ENCODE data around the gene AR. TPM values are rescaled to one million over a fixed set of nuclear protein-coding genes. Genes with fewer than 3 reads are reported as not detected.

AR gene
- total and polyA plus RNA-seq, 2 experiments from 2014 or later, result 0.99 to 5.4 TPM

GRCh38 chrX:67732864-67733263 lies 189.0 kb downstream of the AR start:
- Histone ChIP-seq H3K79me2 (no peaks in the 10 kb centered on the region), H3K9me2 (replicated peaks; ENCODE audit: insufficient read depth) (no peaks in the 10 kb centered on the region), H2AFZ (no peak overlapping the region), H4K20me1 (ENCODE audit: insufficient read depth, poor library complexity, severe bottlenecking) (no peaks in the 10 kb centered on the region), H3K36me3 (replicated peaks; ENCODE audit: insufficient read depth, low read depth) (no peaks in the 10 kb centered on the region), H3K4me1 (ENCODE audit: insufficient read depth) (no peaks in the 10 kb centered on the region), H3K9me3 (ENCODE audit: low read depth) (no peaks in the 10 kb centered on the region), H3K27ac (no peak overlapping the region), H3K4me2 (no peak overlapping the region), H3K27me3 (no peaks in the 10 kb centered on the region), H3K4me3 (no peak overlapping the region)
- no peak for DNase-seq (ENCODE audit: low spot score)
- TF ChIP-seq EZH2phosphoT487 (IDR thresholded peaks at IDR 0.05; ENCODE audit: low read depth, severe bottlenecking, unreplicated experiment), result no peak
- WGBS (ENCODE audit: low lambda C conversion rate, missing lambda C conversion rate), result 77% methylated on average over 2 of the region's 2 CpGs

GRCh38 chrX:67734111-67734753 lies 190.4 kb downstream of the AR start:
- no peaks in the 10 kb centered on the region for H3K36me3 ChIP-seq (replicated peaks; ENCODE audit: insufficient read depth, low read depth)
- no peak for TF ChIP-seq EZH2phosphoT487 (IDR thresholded peaks at IDR 0.05; ENCODE audit: low read depth, severe bottlenecking, unreplicated experiment)
- TF ChIP-seq CTCF (IDR thresholded peaks at IDR 0.05; ENCODE audit: poor library complexity), result no peak
- H4K20me1 ChIP-seq (ENCODE audit: insufficient read depth, poor library complexity, severe bottlenecking), result no peaks in the 10 kb centered on the region
- no peak overlapping the region for H2AFZ ChIP-seq
- no peaks in the 10 kb centered on the region for H3K9me2 ChIP-seq (replicated peaks; ENCODE audit: insufficient read depth)
- H3K4me2 ChIP-seq, result no peak overlapping the region
- H3K4me1 ChIP-seq (ENCODE audit: insufficient read depth), result no peaks in the 10 kb centered on the region
- H3K27ac ChIP-seq, result no peak overlapping the region
- no peak overlapping the region for H3K4me3 ChIP-seq
- no peaks in the 10 kb centered on the region for H3K79me2 ChIP-seq
- 72% methylated on average over 2 of the region's 2 CpGs for WGBS (ENCODE audit: low lambda C conversion rate, missing lambda C conversion rate)
- H3K9me3 ChIP-seq (ENCODE audit: low read depth), result no peaks in the 10 kb centered on the region
- no peaks in the 10 kb centered on the region for H3K27me3 ChIP-seq
- DNase-seq (ENCODE audit: low spot score), result no peak

- H3K4me1 ChIP-seq (ENCODE audit: insufficient read depth), result no peaks in the 10 kb centered on the region
- H3K4me2 ChIP-seq, result no peak overlapping the region
- WGBS (ENCODE audit: low lambda C conversion rate, missing lambda C conversion rate), result 57% methylated on average over 2 of the region's 2 CpGs
- H2AFZ ChIP-seq, result no peak overlapping the region
- H4K20me1 ChIP-seq (ENCODE audit: insufficient read depth, poor library complexity, severe bottlenecking), result no peaks in the 10 kb centered on the region
- no peaks in the 10 kb centered on the region for H3K9me3 ChIP-seq (ENCODE audit: low read depth)
- H3K79me2 ChIP-seq, result no peaks in the 10 kb centered on the region
- no peak overlapping the region for H3K4me3 ChIP-seq
- no peaks in the 10 kb centered on the region for H3K36me3 ChIP-seq (replicated peaks; ENCODE audit: insufficient read depth, low read depth)
- no peaks in the 10 kb centered on the region for H3K9me2 ChIP-seq (replicated peaks; ENCODE audit: insufficient read depth)
- no peak for DNase-seq (ENCODE audit: low spot score)
- no peaks in the 10 kb centered on the region for H3K27me3 ChIP-seq
- TF ChIP-seq EZH2 (IDR thresholded peaks at IDR 0.05; ENCODE audit: borderline replicate concordance), result no peak
- TF ChIP-seq EZH2phosphoT487 (IDR thresholded peaks at IDR 0.05; ENCODE audit: low read depth, severe bottlenecking, unreplicated experiment), result no peak
- no peak for TF ChIP-seq CTCF (IDR thresholded peaks at IDR 0.05; ENCODE audit: poor library complexity)
- no peak overlapping the region for H3K27ac ChIP-seq
Measured at GRCh38 chrX:67749536-67749935, 205.7 kb downstream of the AR start.

- Histone ChIP-seq H3K79me2 (no peaks in the 10 kb centered on the region), H3K4me3 (no peak overlapping the region), H4K20me1 (ENCODE audit: insufficient read depth, poor library complexity, severe bottlenecking) (no peaks in the 10 kb centered on the region), H3K27me3 (no peaks in the 10 kb centered on the region), H3K9me2 (replicated peaks; ENCODE audit: insufficient read depth) (no peaks in the 10 kb centered on the region), H3K4me2 (no peak overlapping the region), H3K4me1 (ENCODE audit: insufficient read depth) (no peaks in the 10 kb centered on the region), H2AFZ (no peak overlapping the region), H3K36me3 (replicated peaks; ENCODE audit: insufficient read depth, low read depth) (no peaks in the 10 kb centered on the region), H3K27ac (no peak overlapping the region), H3K9me3 (ENCODE audit: low read depth) (no peaks in the 10 kb centered on the region)
- TF ChIP-seq CTCF (IDR thresholded peaks at IDR 0.05; ENCODE audit: poor library complexity) (no peak), EZH2phosphoT487 (IDR thresholded peaks at IDR 0.05; ENCODE audit: low read depth, severe bottlenecking, unreplicated experiment) (no peak), EZH2 (IDR thresholded peaks at IDR 0.05; ENCODE audit: borderline replicate concordance) (no peak)
- no peak for DNase-seq (ENCODE audit: low spot score)
- WGBS (ENCODE audit: low lambda C conversion rate, missing lambda C conversion rate), result 43% methylated on average over 2 of the region's 2 CpGs
Measured at GRCh38 chrX:67750694-67751093, 206.9 kb downstream of the AR start.

Measured in hepatocyte (in vitro differentiated cells).